HG03571 (cell line): Measurements from ENCODE around the gene STUM.

Experiments
- ATAC-seq: cut with Tn5 transposase; IDR thresholded peaks from one replicate; pipeline ENCODE4 v1.9.1; 2021; ENCODE audit not compliant: unreplicated experiment

STUM gene

DNA sequence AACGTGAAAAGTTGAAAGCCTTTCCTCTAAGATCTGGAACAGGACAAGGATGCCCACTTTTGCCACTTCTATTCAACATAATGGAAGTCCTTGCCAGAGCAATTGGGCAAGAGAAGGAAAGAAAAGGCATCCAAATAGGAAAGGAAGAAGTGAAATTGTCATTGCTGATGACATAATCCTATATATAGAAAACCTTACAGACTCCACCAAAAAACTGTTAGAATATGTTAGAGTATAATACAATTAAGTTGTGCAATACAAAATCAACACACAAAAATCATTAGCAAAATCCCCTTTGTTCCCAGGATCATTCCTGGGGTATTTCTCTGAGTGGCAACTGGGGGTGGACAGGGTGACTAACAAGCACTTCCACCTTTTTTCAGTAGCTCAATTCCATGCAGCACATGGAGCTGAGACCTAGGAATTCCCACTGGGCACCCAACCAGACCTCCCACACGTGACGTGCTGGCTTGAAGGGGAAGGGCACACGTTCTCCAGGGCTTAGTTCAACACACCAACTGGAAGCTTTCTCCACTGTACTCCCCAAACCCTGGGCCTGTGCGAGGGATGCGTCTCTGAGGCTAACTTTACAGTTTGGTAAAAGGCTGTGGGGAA, 9.6 kb downstream of the STUM start:
- ATAC-seq = no peak

DNA sequence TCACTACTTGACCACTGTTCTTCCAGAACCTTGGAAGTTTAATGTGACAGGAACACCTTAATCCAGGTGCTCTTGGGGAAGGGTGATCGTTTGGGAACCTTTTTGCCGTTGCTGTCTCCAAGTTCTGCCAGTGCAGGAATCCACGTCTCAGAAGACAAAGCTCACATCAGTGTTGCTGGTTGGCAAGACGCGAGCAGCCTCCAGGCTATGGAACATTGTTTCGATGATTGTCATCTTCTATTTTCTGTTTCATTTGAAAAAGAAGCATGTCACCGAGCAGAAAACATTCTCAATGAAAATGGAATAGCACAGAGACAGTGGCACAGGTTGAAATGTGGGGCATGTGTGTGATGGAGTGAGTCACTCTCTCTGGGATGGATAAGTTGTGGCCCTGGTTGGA, 11.7 kb downstream of the STUM start:
- ATAC-seq = no peak

DNA sequence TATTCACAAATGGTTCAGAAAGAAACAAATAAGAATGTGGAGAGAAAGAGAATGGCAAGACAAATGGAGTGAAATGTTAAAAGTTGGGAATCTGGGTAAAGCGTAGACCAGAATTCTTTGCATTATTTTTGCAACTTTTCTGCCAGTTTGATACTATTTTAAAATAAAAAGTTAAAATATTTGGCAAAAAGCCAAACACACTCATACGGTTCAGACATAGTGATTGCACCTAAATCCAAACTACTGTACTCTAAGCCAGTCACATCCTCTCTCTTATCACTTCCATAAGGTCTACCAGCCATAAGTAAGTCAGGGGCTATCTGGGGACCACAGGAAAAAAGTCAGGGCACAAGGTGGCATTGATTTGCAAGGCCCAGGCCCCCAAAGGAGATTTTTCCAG, 14.4 kb downstream of the STUM start:
- no peak for ATAC-seq

DNA sequence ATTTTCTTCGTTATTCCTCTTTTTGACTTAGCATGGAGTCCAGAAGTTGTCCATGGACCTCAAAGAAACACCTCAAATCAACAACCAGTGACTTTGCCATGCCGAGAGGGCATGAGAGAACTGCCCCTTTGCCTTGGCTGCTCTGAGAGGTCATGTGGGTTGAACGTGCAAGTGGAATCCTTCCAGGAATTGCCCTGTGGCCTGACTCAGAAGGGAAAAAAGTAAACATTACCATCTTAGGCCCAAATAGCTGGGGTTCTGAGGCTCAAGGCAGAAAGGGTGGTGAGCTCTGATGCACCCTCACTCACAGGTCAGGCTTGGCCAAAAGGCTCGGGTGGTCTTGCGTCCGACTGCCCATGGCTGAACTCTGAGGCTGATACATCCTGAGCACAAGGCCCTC, 15.1 kb downstream of the STUM start:
- no peak for ATAC-seq

DNA sequence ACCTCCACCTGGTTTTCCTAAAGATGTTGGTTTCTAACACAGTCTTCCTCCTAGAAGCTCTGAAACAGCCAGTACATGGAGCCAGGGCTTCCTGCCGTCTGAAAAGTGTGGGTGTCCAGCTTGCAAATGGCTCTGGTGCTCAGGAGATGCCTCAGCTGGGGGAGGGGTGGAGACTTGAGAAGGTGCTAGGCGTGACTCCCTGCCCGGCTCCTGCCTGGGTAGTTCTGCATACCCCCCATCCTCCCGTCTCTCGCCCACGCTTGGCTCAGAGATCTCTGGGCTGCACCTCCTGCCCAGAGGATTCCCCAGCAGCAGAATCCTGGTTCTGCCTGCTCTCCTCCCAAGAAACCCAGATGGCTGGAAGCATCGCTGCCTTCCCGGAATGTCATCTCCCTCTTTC, 16.9 kb downstream of the STUM start:
- no peak for ATAC-seq

DNA sequence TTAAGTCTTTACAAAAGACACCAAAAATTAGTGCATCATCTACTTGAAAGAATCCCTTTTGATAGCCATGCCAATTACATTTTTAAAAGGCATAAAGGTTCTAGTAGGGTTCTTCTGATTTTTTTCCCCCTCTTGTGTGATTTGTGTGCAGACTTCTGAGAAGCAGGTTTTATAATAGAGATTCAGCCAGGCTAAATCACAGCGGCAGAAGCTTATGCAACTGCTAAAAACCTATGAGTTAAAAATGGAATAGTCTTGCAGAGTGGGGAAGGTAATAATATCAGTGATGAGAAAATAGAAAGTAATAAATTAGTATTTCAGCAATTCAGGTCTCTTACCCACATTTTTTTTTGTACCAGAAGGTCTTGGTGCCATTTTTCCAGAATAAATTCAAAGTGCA, 17.7 kb downstream of the STUM start:
- no peak for ATAC-seq

DNA sequence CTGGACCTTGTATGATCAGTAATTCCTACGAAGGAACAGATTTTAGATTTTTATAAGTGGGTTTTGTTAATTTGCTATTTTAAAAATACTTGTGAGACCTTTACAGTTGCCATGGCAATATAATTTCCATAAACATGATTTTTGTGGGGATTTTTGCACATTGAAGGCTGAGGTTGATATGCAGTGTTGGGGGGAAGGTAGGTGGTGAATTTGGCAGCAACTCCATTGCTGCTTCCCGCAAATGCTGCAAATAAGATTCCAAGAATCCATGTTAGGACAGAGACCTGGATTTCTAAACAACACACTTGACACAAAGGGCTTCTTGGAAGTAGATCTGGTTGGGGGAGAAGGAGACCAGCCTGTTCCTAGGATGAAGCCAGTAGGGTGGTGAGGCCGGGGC, 18.2 kb downstream of the STUM start:
- ATAC-seq = no peak

DNA sequence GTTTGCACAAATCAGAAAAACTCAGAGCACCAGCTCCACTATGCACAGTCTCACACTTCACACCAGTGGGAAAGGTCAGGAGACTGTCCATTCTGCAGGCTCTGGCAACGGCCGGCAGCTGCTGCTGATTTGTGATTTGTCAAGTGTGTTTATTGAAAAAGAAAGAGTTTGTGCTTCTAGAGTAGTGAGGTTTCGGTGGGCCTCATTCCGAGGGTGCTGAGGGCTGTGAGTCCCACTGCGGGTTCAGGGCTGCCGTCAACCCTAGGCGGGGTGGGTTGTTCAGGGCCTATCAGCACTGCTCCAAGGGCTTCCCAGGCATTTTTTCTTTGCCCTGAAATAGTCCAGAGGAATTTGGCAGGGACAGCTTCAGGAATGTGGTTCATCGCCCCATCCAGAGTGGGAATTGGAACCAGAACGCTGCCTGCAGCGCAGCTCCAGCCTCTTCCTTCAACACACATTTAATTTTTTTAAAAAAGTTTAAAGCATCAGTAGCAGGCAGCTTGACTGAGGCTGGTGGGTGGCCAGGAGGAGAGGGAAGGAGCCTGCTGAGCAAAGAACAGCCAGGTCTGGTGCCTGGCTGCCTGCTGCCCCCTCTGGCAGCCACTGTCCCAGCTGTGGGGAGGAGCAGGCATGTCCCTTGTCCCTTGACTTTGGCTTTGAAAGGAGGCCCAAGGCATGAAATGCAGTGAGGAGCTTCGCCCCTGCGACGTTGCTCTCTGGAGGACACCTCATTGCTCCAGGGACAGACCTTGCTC, 19.7 kb downstream of the STUM start:
- ATAC-seq = no peak

DNA sequence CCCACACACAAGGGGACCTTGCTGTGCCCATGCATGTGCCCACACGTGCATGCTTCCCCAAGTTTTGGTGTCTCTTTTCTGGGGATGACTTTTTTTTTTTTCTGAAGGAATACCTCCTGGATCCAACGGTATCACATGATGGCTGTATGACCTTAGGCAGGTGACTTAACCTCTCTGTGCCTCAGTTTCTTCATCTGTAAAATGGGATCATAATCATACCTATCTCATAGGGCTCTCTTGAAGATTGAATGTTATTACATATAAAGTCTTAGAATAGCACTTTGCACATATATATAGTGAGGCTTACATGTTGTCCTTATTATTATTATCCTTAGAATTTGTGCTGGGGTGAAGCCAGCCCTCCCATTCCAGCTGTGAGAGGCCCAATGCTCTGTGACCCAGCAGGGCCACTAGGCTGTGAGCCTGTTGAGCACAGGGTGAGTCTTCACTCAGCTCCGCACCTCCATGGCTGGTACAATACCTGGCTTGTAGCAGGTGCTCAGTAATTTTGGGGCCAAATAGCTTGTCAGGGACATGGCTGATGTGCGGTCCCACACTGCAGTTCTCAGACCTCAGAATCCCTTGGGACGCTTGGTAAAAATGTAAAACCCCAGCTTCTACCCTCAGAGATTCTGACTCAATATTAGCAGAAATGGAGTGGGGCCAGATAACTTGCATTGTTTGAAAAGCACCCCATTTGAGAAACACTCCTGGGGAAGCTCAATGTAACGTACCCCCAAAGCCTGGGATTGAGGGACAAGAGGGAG, 20.6 kb downstream of the STUM start:
- ATAC-seq = no peak

DNA sequence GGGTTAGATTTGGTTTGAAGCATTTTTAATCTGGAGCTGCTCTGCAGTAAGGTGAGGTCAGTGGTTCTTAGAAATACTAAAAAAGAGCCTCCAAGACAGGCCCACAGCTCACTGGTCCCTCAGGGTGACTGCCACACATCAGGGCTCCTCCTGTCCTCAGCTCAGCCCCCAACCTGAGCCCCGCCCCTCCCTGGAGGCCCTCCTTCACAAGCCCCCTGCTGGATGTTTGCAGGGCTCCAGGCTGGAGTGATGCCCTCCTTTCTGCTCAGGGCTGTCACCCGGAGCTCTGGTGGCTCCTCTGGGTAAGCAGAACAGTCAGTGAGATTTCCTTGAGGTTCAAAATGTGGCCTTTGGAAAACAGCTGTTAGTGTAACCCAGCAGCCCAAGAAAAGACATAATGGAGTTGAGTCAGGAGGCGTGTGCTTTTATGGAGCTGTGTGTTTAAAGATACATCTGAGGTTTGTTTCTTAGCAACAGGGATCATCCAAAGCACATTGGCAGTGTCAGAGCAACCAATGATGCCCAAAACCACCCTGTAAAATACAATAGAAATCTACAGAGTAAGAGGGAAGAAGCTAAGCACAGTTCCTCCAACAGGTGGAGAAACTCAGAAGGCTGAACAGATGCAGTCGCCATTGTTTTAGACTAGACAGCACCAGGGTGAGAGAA, 21.4 kb downstream of the STUM start:
- no peak for ATAC-seq

DNA sequence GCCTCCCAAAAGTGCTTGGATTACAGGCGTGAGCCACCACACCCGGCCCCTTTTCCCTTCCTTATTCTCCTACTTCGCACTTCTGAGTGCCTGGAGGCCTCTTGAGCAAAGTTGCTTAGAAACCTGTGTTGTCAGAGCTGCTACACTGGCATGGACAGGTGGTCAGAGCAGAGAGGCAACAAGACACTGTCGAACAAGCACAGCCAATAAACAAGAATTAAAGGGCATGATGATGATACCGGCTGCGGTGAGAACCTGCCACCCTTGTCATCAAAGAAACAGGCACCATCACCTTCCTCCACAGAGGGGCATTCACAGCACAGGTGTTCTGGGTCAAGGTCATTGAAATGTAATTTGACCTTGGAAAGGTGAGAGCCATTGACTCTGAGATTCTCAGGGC, 23.3 kb downstream of the STUM start:
- no peak for ATAC-seq

DNA sequence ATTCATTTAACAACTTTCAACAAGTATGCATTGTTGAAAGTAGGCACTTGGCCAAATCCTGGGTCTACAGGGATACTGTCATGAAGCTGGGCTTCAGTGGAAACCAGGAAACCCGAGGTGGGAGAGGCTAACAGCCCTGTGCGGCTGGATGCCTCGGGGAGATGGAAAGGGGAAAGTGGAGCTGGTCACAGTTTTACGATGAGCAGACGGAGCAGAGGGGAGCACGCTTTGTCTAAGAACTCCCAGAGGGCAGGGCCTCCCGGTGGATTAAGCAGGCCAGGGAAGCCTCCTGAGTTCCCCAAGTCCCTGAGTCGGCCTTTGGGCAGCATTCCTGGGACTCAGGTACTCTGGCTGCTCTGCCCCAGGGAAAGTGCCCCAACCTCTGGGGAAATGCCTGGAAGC, 23.8 kb downstream of the STUM start:
- ATAC-seq = no peak

DNA sequence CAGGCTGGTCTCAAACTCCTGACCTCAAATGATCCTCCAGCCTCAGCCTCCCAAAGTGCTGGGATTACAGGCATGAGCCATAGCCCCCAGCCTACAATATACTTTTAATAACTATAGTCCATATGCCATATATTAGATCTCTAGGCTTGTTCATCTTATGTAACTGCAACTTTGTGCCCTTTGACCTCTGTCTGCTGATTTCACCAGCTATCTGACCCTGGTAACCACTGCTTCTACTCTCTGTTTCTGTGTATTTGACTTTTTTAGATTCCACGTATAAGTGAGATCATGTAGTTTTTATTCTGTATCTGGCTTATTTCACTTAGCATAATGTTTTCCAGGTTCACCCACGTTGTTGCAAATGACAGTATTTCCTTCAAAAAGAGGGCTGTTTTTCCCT, 25.5 kb downstream of the STUM start:
- ATAC-seq = no peak

DNA sequence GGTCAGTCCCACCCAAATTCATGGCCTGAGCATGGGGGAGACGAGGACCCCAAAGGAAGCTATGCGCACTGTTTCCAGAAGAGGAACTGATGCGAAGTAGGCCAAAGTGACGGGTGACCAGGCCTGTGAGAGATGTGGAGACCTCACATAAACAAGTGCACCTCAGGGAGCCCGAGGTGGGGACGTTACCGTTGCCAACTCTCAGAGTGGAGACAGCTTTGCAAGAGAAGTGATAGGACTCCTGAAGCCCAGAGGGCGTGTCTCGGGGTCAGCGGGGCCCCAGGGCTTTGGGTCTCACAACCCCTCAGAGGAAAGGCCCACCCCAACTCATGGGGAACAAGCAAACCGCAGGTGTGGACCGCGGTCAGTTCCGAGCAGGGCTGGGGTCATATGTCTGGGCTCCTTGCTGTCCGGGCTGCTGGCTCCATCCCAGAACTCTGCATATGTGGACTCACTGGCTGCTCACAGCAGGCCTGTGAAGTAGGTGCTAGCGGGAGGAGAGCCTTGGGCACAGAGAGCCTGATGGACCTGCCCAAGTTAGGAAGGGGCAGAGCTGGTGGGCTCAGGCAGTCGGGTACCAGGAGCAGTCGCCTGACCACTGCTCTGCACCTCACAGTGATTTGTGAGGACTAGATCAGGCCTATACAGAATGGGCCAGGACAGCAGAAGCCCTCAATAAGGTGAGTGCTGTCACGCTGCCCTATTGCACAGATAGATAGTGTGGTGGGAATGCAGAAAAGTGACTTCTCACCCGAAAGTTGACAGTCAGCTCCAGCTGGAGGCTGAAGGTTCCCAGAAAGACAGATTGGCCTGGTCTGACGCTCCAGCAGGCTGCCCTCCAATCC, 26.2 kb downstream of the STUM start:
- no peak for ATAC-seq

DNA sequence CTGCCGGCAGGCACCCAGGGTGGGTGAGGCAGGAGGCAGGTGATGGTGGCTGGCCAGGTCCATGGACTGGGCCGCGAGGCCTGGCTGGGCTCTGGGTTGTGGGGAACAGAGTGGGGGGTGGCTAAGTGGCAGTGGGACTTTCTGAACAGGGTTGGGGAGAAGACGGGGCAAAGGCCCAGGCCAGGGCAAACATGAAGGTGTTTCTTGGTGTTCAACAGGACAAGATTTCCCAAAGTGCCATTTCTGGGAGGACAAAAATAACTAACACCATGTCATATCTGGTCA, 26.8 kb downstream of the STUM start:
- ATAC-seq = no peak

DNA sequence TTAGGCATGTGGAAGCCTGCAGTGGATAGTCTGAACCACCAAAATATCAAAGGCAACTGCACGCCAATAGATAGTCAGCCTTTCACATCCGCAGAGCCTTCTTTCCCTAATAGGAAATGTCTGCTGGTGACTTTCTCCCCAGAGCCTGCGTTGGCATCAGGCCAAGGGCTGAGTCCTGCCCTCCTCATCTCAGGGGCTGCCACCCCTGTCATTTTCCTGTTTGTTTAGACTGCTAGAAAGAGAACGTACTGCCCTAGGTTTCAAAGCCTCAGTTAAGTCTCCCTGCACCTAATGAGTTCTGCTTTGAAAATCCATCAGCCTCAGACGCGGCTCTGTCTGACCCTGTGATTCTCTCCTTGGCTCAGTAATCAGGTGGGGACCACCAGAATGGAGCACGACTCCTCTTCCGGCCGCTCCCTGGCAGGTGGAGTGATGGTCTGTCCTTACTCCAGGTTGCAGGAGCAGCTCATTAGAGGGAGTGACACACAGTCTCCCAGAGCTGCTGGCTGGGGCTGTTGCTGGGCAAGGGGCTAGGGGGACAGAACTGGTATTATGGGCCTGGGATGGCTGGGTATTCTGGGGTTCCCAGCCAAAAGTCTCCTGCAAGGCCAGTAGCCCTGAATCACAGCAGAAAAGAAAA, 27.3 kb downstream of the STUM start:
- ATAC-seq = no peak

DNA sequence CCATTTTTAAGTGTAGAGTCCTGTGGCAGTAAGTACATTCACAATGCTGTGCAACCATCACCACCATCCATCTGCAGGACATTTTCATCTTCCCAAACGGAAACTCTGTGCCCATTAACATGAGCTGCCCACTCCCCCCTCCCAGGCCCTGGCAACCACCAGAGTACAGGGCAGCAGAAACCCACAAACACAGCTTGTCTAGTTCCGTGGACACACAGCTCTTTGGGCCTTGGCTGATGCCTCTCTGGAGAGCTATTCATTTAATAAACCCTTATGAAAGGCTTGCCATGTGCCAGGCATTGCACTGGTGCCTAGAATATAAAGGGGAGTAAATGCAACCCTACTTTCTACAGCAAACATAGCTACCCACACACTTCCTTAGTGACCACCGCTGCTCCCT, 28.0 kb downstream of the STUM start:
- ATAC-seq = no peak

DNA sequence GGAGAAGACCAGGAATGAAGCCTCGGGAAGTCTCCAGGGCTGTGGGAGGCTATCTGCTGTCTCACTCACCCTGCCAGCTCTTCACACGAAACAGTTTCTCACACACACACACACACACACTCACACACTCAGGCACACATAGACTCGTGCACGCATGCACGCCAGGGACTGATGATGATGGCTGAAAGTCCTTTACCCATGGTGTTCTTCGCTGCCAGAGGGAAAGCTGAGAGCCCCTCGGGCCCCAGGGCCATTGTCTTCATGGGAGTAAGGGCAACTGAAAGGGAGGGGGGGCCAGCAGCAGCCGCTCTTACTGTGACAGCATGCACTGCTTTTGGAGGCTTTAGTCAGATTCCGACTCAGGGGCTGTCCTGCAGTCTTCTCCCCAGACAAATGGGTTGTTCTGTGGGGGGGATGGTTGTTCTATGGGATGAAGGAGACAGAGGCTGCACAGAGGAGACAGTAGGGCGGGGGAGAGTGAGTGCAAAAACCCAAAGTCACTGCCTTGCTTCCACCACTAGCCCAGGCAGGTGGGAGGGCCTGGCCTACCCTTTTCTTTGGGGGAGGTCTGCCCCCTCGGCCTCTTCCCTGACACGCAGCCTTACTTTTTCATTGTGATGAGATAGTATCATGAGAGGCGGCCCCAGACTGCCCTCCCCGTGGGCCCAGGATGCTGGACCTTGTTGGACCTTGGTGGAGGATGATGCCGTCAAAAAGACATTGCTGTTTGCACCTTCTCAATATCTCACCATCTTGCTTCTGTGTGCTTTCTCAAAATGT, 29.0 kb downstream of the STUM start:
- no peak for ATAC-seq

DNA sequence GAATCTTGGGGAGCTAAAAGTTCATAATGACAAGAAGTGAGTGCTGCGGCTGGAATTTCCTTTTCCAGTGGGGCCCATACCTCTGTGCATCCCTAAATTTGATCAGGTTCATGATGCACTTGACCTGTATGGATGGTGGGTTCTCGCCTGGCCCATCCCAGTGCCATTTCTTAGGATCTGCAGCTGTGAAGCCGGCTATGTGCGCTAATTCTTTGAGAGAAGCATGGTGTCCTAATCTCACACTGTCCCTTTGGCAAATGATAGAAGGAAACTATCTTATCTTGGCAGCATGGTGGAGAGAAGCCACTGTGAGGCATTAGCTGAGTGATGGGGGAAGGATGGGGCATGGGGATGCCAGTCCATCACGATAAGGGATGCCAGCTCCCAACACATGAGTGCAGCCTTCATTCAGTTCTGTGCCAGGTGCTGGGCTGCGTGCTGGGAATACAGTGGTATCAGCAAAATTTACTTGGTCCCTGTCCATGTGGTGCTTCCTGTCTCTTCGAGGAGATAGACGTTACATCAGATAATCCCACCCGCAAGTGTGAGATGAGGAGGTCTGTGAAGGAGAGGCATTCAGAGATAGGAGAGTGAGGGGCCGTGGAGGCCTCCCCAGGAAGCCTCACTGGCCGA, 30.5 kb downstream of the STUM start:
- ATAC-seq = no peak
